Effector memory CD4-positive, alpha-beta T cell (primary cell): ENCODE measurements around the gene CCNG2.

Source experiments
- DNase-seq, 3 donors: peaks; one replicate each; pipeline ENCODE4 v3.0.0-alpha.2; 2020
- H3K27ac ChIP-seq: 2 replicates; pipeline ENCODE4 v1.7.0; 2013; ENCODE audit warnings: mild to moderate bottlenecking, low read length, moderate library complexity; ENCODE audit not compliant: insufficient read depth, poor library complexity, severe bottlenecking
- H3K27me3 ChIP-seq: replicated peaks from 2 replicates; pipeline ENCODE4 v1.7.0; 2013; ENCODE audit warnings: mild to moderate bottlenecking, low read length; ENCODE audit not compliant: insufficient read depth, control insufficient read depth, poor library complexity, severe bottlenecking
- H3K36me3 ChIP-seq: 2 replicates; pipeline ENCODE4 v1.7.0; 2013; ENCODE audit warnings: mild to moderate bottlenecking, low read length, moderate library complexity; ENCODE audit not compliant: control insufficient read depth, insufficient read depth
- H3K4me1 ChIP-seq: 2 replicates; pipeline ENCODE4 v1.7.0; 2013; ENCODE audit warnings: low read length, mild to moderate bottlenecking; ENCODE audit not compliant: control insufficient read depth, insufficient read depth, poor library complexity, severe bottlenecking
- H3K4me3 ChIP-seq: 2 replicates; pipeline ENCODE4 v1.7.0; 2013; ENCODE audit warnings: low read length, low read depth, mild to moderate bottlenecking; ENCODE audit not compliant: insufficient read depth, poor library complexity, severe bottlenecking
- H3K9me3 ChIP-seq: 2 replicates; pipeline ENCODE4 v1.7.0; 2013; ENCODE audit warnings: mild to moderate bottlenecking, low read length, moderate library complexity; ENCODE audit not compliant: control insufficient read depth

Gene CCNG2

DNA sequence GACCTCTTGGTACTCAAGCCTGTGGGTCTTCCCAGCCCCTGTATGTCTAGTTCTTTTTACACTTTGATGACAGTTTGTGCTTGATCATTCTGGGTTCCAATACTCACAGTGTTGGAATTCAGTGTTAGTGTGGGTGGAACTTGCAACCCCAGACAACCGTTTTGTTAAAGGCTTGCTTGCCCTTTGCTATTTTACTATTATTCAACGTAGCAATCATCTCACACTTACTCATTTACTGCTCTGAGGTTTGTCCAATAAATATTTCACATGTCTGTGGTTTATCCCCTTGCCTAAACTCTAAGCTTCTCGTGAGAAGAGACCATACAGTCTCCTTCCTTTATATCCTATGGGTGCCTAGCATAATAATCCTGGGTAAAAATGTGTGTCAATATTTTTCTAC, 15.3 kb downstream of the CCNG2 start:
- H3K36me3 ChIP-seq = peaks cover 1% of the 10 kb centered on the region

GRCh38 chr4:77174426-77174825, 17.4 kb downstream of the CCNG2 start:
- Histone ChIP-seq H3K27me3 (no peaks in the 10 kb centered on the region), H3K4me1 (no peaks in the 10 kb centered on the region), H3K4me3 (no peak overlapping the region), H3K9me3 (no peaks in the 10 kb centered on the region), H3K27ac (no peak overlapping the region), H3K36me3 (no peaks in the 10 kb centered on the region)
- DNase-seq = no peak

More for the DNA sequence above, 15.3 kb downstream of the CCNG2 start:
- H3K27me3 ChIP-seq = no peaks in the 10 kb centered on the region
- no peak overlapping the region for H3K27ac ChIP-seq
- no peaks in the 10 kb centered on the region for H3K9me3 ChIP-seq
- DNase-seq = no peak
- no peaks in the 10 kb centered on the region for H3K4me1 ChIP-seq
- H3K4me3 ChIP-seq = no peak overlapping the region

GRCh38 chr4:77175201-77175611, 18.2 kb downstream of the CCNG2 start:
- H3K27ac ChIP-seq = no peak overlapping the region
- H3K36me3 ChIP-seq = no peaks in the 10 kb centered on the region
- no peaks in the 10 kb centered on the region for H3K9me3 ChIP-seq
- H3K27me3 ChIP-seq = no peaks in the 10 kb centered on the region
- no peaks in the 10 kb centered on the region for H3K4me1 ChIP-seq
- DNase-seq = no peak
- H3K4me3 ChIP-seq = no peak overlapping the region

GRCh38 chr4:77176640-77177039, 19.6 kb downstream of the CCNG2 start:
- Histone ChIP-seq H3K4me3 (no peak overlapping the region), H3K27me3 (no peaks in the 10 kb centered on the region), H3K36me3 (no peaks in the 10 kb centered on the region), H3K27ac (no peak overlapping the region), H3K9me3 (no peaks in the 10 kb centered on the region), H3K4me1 (no peaks in the 10 kb centered on the region)
- no peak for DNase-seq

- DNase-seq = no peak
- H3K27me3 ChIP-seq = no peaks in the 10 kb centered on the region
- H3K9me3 ChIP-seq = no peaks in the 10 kb centered on the region
- H3K36me3 ChIP-seq = no peaks in the 10 kb centered on the region
- H3K27ac ChIP-seq = no peak overlapping the region
- H3K4me3 ChIP-seq = no peak overlapping the region
- H3K4me1 ChIP-seq = no peaks in the 10 kb centered on the region
These were observed 20.2 kb downstream of the CCNG2 start for GRCh38 chr4:77177199-77177598.

DNA sequence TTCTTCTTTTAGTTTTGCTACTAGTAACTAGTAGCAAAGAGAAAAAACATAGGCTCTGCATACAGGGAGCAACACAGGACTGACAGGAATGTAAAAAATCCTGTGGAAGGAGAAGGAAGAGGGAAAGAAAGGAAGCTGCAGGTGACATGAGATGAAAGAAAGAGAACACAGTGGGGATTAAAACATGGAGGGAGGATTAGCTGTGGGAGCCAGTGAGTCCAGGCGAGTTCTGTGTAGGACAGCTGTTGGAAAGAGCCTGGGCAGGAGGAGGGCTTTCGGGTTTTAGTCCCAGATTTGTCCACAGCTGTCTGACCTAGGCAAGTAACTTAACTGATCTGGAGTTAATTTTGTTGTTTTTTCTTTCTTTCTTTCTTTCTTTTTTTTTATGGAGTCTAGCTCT, 21.6 kb downstream of the CCNG2 start:
- Histone ChIP-seq H3K4me3 (no peak overlapping the region), H3K27ac (no peak overlapping the region), H3K27me3 (no peaks in the 10 kb centered on the region)

DNA sequence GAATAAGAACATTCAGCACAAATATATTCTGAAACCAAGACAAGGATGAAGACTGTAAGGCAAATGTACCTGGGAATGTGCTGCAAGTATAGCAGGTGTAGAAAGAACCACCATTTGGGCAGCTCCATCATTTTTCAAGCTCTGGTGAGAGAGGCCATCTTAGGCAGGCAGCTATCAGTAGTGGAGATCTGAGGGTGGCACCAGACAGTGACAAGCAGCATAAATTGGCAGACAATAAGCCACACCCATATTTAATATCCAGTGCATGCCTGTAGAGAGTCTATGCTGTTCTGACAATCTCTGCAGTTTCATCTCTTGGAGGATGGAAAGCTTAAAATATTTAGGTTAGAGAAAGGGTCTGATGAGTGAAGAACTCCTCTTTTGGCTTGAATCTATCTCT, 22.5 kb downstream of the CCNG2 start:
- no peak overlapping the region for H3K27ac ChIP-seq
- no peaks in the 10 kb centered on the region for H3K9me3 ChIP-seq
- no peak overlapping the region for H3K4me3 ChIP-seq
- H3K36me3 ChIP-seq = no peaks in the 10 kb centered on the region
- no peaks in the 10 kb centered on the region for H3K27me3 ChIP-seq
- no peaks in the 10 kb centered on the region for H3K4me1 ChIP-seq
- no peak for DNase-seq

More for the DNA sequence above, 21.6 kb downstream of the CCNG2 start:
- no peaks in the 10 kb centered on the region for H3K36me3 ChIP-seq
- no peaks in the 10 kb centered on the region for H3K9me3 ChIP-seq
- H3K4me1 ChIP-seq = no peaks in the 10 kb centered on the region
- no peak for DNase-seq

DNA sequence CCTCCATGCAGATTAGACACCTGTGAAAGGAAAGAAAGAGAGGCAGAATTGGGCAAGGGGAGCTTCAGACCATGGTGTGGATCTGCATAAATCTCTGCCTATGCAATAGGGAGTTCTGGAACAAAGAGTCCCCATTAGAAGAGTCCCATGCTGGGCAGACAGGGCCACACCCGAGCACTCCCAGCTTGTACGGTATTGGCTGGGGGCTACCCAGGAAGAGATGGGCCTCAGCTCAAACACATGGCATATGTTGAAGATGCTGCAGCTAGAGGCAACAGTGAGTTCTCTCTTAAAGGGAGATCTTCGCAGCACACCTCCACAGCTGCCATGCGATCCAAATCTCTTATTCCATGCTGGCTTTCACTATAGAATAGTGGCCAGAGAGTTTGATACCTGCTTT, 24.7 kb downstream of the CCNG2 start:
- Histone ChIP-seq H3K27ac (no peak overlapping the region), H3K27me3 (no peaks in the 10 kb centered on the region), H3K36me3 (no peaks in the 10 kb centered on the region), H3K4me3 (no peak overlapping the region), H3K9me3 (no peaks in the 10 kb centered on the region), H3K4me1 (no peaks in the 10 kb centered on the region)
- DNase-seq = no peak

DNA sequence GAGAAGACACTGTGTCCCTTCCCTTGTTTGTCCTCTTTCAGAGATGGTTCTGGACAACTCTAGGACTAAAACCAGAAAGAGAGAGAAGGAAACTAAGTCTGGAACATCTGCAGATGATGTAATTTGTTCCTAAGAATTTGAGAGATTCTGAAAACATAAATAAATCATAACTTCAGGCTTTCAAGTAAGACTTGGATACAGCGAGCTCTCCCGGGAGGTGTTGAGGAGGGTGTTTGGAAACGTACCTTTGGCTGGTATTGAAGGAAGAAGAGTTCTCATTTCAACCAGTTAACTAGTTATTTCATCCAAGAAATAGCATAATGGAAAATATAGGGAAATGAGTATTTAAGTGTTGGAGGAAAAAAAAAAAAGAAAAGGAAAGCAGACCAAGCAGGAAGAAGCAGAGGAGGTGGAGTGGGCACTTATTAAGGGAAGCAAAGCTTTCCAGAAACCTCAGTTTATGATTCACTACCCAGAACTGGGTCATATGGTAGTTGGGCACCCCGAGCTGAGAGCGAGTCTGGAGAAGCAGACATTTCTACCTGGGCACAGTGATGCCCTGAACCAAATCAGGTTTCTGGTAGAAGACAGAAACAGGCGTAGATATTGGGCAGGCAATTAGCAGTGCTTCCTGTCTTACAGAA, 26.9 kb downstream of the CCNG2 start:
- no peak overlapping the region for H3K4me3 ChIP-seq
- no peaks in the 10 kb centered on the region for H3K27me3 ChIP-seq
- H3K27ac ChIP-seq = no peak overlapping the region
- no peaks in the 10 kb centered on the region for H3K4me1 ChIP-seq
- H3K9me3 ChIP-seq = no peaks in the 10 kb centered on the region
- no peak for DNase-seq
- no peaks in the 10 kb centered on the region for H3K36me3 ChIP-seq

- H3K9me3 ChIP-seq = no peaks in the 10 kb centered on the region
- H3K27ac ChIP-seq = no peak overlapping the region
- no peak for DNase-seq
- no peaks in the 10 kb centered on the region for H3K4me1 ChIP-seq
- H3K27me3 ChIP-seq = no peaks in the 10 kb centered on the region
- H3K4me3 ChIP-seq = no peak overlapping the region
- H3K36me3 ChIP-seq = no peaks in the 10 kb centered on the region
These were observed 28.0 kb downstream of the CCNG2 start for GRCh38 chr4:77184974-77185373.
